KOPT-K1 (cell line): ENCODE results near the gene FREY1.

Source experiments
- H3K27ac ChIP-seq: fragments of 200-600 bp; sonication (generic); 2 replicates; pipeline ENCODE4 v1.5.1; 2016; ENCODE audit warnings: antibody characterized with exemption, mild to moderate bottlenecking, low read depth, low read length; ENCODE audit not compliant: poor library complexity, severe bottlenecking
- H3K36me3 ChIP-seq: fragments of 200-600 bp; sonication (generic); 2 replicates; pipeline ENCODE4 v1.5.1; 2017; ENCODE audit warnings: antibody characterized with exemption, mild to moderate bottlenecking, low read length, moderate library complexity; ENCODE audit not compliant: insufficient read depth
- H3K9me3 ChIP-seq: fragments of 200-600 bp; sonication (generic); 2 replicates; pipeline ENCODE4 v1.5.1; 2017; ENCODE audit warnings: antibody characterized with exemption, low read length, mild to moderate bottlenecking; ENCODE audit not compliant: insufficient read depth, poor library complexity, severe bottlenecking

FREY1 gene

GRCh38 chr11:45906965-45907611 is at the start of gene FREY1:
FREY1 (minus strand) TSS chr11:45907271; CDS start chr11:45907245, 26 bp downstream.
- no peak within 1 kb of the TSS for H3K27ac ChIP-seq
- peaks cover 29% of the 10 kb centered on the region; the same call in 1 of the 2 replicates for H3K36me3 ChIP-seq
- H3K9me3 ChIP-seq = no peaks in the 10 kb centered on the region

- no peaks in the 10 kb centered on the region for H3K9me3 ChIP-seq
- no peak overlapping the region for H3K27ac ChIP-seq
- peaks cover 60% of the 10 kb centered on the region for H3K36me3 ChIP-seq
Observed at GRCh38 chr11:45949992-45950407, 42.9 kb upstream of the FREY1 start.

DNA sequence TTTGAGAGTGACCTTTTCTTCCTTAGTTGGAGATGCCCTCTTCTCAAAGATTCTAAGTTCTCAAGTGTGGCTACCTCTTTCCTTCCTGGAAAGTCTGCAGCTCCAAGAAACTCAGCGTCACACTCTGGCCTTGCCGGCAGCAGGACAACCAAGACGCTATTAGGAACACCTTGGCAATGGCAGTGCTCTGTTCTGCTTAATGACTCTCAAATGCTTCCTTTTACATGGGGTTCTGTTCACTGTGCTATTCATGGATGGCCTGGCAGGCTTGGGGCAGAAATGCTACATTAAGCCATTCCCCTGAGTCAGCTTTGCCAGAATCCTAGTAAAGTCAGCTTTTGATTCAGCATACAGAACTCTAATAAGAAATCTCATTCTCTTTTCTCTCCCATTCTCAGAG is 41.3 kb upstream of the FREY1 start:
- Histone ChIP-seq H3K36me3 (peaks cover 62% of the 10 kb centered on the region), H3K27ac (no peak overlapping the region), H3K9me3 (no peaks in the 10 kb centered on the region)

- Histone ChIP-seq H3K36me3 (peaks cover 57% of the 10 kb centered on the region), H3K9me3 (no peaks in the 10 kb centered on the region), H3K27ac (no peak overlapping the region)
Observed at GRCh38 chr11:45947885-45948284, 40.8 kb upstream of the FREY1 start.

DNA sequence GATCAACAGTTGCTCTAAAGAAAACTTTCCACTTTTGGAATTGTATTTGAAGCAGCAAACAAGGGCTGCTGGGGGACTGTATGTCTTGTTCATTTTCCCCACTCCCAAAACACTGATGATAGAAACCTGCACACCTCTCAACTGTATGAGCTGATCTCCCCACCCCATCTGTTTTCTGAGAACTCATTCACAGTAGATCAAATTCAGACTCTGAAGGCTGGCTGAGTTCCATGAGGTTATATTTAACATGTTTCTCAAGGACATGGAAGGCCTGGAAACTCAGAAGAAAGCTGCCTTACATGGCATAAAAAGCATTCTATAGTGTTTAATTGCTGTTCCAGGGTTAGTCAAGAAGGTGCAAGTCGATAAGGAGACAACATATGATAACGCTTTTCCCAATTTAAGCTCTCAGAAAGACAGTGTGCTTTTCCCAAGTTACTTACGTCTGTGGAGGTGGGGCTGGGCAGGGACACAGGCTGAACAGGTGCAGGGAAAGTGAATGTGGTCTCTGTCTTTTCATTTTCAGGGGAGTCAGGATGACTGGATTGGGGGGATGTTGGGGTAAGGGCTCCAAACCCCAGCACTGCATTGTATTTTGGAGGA is 38.4 kb upstream of the FREY1 start:
- no peaks in the 10 kb centered on the region for H3K9me3 ChIP-seq
- peaks cover 51% of the 10 kb centered on the region for H3K36me3 ChIP-seq
- no peak overlapping the region for H3K27ac ChIP-seq

GRCh38 chr11:45942381-45942780 is 35.3 kb upstream of the FREY1 start:
- Histone ChIP-seq H3K9me3 (no peaks in the 10 kb centered on the region), H3K36me3 (peaks cover 33% of the 10 kb centered on the region), H3K27ac (no peak overlapping the region)

DNA sequence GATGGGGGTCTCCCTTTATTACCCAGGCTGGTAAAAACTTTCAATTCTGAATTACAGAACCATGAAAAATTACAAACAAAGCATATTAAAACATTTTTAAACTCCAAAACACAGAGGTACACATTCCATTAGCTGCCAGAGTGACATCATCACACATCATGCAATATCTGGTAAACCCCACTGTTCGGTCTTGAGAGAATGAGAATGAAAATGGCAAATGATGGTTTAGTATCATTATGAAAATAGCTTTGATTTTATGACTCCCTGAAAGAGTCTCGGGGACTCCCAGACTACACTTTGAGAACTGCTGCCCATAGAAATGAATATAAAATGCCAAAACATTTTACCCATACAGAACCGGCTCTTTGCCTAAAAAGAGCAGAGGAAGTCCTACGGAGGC is 34.2 kb upstream of the FREY1 start:
- Histone ChIP-seq H3K36me3 (peaks cover 33% of the 10 kb centered on the region), H3K27ac (no peak overlapping the region), H3K9me3 (no peaks in the 10 kb centered on the region)

GRCh38 chr11:45939836-45940235 is 32.8 kb upstream of the FREY1 start:
- Histone ChIP-seq H3K27ac (no peak overlapping the region), H3K9me3 (no peaks in the 10 kb centered on the region), H3K36me3 (peaks cover 33% of the 10 kb centered on the region)

DNA sequence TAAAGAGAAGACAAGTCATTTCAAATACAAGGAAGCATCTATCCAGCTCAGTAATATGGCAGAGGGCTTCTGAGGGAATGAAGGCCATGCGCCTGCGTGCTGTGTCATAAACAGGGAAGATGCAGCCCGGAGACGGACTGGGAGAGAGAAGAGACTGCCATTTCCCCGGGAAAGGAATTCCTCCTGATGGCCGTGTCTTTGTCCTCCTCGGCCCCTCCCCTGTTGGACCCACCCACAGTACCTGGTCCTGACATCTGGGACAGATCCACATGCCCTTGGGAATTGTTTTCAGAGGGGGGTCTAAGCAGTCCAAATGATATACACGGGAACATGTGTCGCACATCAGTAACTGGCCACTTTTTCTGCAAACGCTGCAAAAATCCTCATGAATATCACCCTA is 30.8 kb upstream of the FREY1 start:
- Histone ChIP-seq H3K27ac (no peak overlapping the region), H3K9me3 (no peaks in the 10 kb centered on the region), H3K36me3 (peaks cover 52% of the 10 kb centered on the region)

DNA sequence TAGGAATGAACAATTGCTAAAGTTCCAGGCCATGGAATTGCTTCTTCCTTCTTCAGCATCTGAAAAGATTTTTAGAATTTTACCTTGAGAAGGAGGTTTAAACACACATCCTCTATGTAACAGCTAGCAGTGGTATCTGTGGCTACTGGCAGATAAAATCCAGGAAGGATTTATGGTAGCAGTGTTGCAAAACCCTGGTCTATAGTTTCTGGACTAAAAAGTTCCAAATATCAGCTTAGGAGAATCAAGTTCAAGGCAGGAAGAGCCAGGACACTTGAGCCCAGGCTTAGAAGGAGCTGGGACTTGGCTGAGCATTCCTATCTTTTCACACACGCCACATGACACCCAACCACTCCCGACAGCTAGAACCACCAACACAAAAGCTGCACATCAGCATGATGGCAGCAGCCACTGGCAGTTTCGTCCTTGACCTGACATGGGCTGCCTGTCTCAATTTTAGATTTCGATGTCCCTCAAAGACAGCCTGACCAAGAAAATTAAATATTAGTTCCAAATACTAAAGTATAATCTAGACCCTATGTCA is 29.5 kb upstream of the FREY1 start:
- Histone ChIP-seq H3K9me3 (no peaks in the 10 kb centered on the region), H3K27ac (no peak overlapping the region), H3K36me3 (peaks cover 58% of the 10 kb centered on the region)

- peaks cover 58% of the 10 kb centered on the region for H3K36me3 ChIP-seq
- H3K27ac ChIP-seq = no peak overlapping the region
- no peaks in the 10 kb centered on the region for H3K9me3 ChIP-seq
Observed at GRCh38 chr11:45935349-45936064, 28.4 kb upstream of the FREY1 start.

- Histone ChIP-seq H3K9me3 (no peaks in the 10 kb centered on the region), H3K36me3 (peaks cover 58% of the 10 kb centered on the region), H3K27ac (no peak overlapping the region)
Observed at GRCh38 chr11:45934580-45935318, 27.7 kb upstream of the FREY1 start.

- Histone ChIP-seq H3K36me3 (peaks cover 58% of the 10 kb centered on the region), H3K9me3 (no peaks in the 10 kb centered on the region), H3K27ac (no peak overlapping the region)
Observed at GRCh38 chr11:45933846-45934579, 26.9 kb upstream of the FREY1 start.

DNA sequence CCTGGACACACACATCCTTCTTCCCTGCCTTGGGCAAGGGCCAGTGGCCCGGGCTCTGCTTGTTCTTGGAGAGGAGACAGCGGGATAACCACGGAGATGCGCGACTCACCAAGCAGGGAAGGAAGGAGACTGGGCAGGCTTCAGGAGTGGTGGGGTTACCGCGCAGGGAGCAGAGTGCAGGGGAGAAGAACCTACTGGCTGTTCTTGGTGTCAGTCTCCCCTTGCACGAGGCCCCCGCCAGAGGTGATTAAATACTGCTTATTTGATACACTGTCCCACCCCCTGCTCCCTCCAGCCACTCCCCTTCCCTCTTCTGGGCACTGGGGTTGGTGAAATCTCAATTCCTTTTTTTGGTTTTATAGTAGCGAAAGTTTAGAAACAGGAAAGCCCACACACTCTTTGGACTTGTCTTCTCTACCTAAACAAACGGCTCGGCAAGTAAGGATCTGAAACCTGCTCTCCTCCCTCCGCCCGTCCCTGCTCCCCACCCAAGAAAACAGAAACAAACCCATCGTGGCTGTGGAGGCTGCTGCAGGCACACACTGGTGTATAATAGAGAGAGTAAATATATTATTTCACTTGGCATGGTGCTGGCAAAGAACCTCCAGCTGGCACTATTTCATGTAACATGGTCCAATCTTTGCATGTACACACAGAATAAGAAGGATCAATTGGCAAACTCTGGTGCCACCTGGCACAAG is 26.2 kb upstream of the FREY1 start:
- Histone ChIP-seq H3K9me3 (no peaks in the 10 kb centered on the region), H3K36me3 (peaks cover 57% of the 10 kb centered on the region), H3K27ac (no peak overlapping the region)
